ENCODE measurements around the gene BTBD2. TPM values are rescaled to one million over a fixed set of nuclear protein-coding genes. Genes with fewer than 3 reads are reported as not detected.

BTBD2 gene
- total and polyA plus RNA-seq, 10 of the 15 experiments (the other 5 are each of a cell fraction or from before 2014, with no cell fraction given): 0.13 to 66.2 (median 10.4) TPM

- TF ChIP-seq, protein P1, sequence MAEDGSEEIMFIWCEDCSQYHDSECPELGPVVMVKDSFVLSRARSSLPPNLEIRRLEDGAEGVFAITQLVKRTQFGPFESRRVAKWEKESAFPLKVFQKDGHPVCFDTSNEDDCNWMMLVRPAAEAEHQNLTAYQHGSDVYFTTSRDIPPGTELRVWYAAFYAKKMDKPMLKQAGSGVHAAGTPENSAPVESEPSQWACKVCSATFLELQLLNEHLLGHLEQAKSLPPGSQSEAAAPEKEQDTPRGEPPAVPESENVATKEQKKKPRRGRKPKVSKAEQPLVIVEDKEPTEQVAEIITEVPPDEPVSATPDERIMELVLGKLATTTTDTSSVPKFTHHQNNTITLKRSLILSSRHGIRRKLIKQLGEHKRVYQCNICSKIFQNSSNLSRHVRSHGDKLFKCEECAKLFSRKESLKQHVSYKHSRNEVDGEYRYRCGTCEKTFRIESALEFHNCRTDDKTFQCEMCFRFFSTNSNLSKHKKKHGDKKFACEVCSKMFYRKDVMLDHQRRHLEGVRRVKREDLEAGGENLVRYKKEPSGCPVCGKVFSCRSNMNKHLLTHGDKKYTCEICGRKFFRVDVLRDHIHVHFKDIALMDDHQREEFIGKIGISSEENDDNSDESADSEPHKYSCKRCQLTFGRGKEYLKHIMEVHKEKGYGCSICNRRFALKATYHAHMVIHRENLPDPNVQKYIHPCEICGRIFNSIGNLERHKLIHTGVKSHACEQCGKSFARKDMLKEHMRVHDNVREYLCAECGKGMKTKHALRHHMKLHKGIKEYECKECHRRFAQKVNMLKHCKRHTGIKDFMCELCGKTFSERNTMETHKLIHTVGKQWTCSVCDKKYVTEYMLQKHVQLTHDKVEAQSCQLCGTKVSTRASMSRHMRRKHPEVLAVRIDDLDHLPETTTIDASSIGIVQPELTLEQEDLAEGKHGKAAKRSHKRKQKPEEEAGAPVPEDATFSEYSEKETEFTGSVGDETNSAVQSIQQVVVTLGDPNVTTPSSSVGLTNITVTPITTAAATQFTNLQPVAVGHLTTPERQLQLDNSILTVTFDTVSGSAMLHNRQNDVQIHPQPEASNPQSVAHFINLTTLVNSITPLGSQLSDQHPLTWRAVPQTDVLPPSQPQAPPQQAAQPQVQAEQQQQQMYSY (CRISPR knock-in tag; IDR thresholded peaks at IDR 0.05): no peak
- no peak for TF ChIP-seq KAT2A (conservative IDR thresholded peaks at IDR 0.05; ENCODE audit: control insufficient read depth, low read depth, low read length)
- TF ChIP-seq SMAD1 (IDR thresholded peaks at IDR 0.05; ENCODE audit: low read depth, partially characterized antibody): no peak
Measured at GRCh38 chr19:1941146-1942077, 74.1 kb downstream of the BTBD2 start, which contains the start of gene CSNK1G2 (continued).

DNA sequence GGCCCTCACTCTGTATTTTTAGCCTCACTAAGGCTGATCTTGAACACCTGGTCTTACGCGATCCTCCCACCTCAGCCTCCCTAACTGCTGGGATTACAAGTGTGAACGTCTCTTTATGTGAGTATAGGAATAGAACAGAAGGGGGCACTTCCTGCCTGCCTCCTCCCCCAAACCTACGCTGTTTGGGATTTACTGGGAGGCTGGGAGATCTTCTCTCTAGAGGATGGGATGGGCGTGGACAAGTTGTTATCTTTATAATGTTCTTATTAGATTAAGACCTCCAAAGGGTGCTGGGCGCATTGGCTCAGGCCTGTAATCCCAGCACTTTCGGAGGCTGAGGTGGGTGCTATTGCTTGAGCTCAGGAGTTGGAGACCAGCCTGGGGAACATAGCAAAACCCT is 77.4 kb downstream of the BTBD2 start:
- Histone ChIP-seq H2AFZ (ENCODE audit: control insufficient read depth, low read depth, low read length) (no peak overlapping the region), H3K9ac (ENCODE audit: control insufficient read depth, insufficient read depth, low read length) (no peak overlapping the region), H3K36me3 (ENCODE audit: control insufficient read depth in 2 of 2, insufficient read depth in 2 of 2, low read length in 1 of 2) (no peaks in the 10 kb centered on the region), H3K27ac (ENCODE audit: control insufficient read depth, insufficient read depth) (no peak overlapping the region), H4K20me1 (ENCODE audit: control insufficient read depth, insufficient read depth) (peaks cover 3% of the 10 kb centered on the region; the same call in 1 of the 2 replicates), H3K9me3 (replicated peaks; ENCODE audit: control insufficient read depth, insufficient read depth, low read length) (no peaks in the 10 kb centered on the region; the same call in 2 of the 3 replicates), H3K4me1 (ENCODE audit: control insufficient read depth, insufficient read depth, low read length) (peaks cover 11% of the 10 kb centered on the region), H3K27me3 (replicated peaks in 1 of 2; ENCODE audit: control insufficient read depth in 2 of 2, insufficient read depth in 2 of 2, low read length in 1 of 2) (no peaks in the 10 kb centered on the region), H3K4me3 (no peak overlapping the region), H3K79me2 (ENCODE audit: control insufficient read depth, insufficient read depth, low read length) (peaks cover 24% of the 10 kb centered on the region), H3K4me2 (ENCODE audit: control insufficient read depth, insufficient read depth) (no peak overlapping the region)
- BruUV-seq (replicated peaks): no TSS peak
- FAIRE-seq: no peak
- no peak for DNase-seq (ENCODE audit: low read depth, low spot score)
- RAD21 ChIA-PET (ENCODE audit: unreplicated experiment): no interaction called here
- POLR2A ChIA-PET: no interaction called here
- SMC1A ChIA-PET (ENCODE audit: uncharacterized antibody, unreplicated experiment): no interaction called here
- in situ Hi-C loops (cut with MboI): no loop called here
- 58% methylated on average over 7 of the region's 7 CpGs for WGBS (ENCODE audit: insufficient coverage, insufficient replicate concordance, low lambda C conversion rate, missing lambda C conversion rate)
- no peak for ATAC-seq
- CTCF ChIA-PET: no interaction called here
- intact Hi-C loops (cut with micrococcal nuclease; ENCODE audit: unreplicated experiment): no loop called here
- TF ChIP-seq IKZF2 (IDR thresholded peaks at IDR 0.05): no peak
- no peak for TF ChIP-seq MXI1 (IDR thresholded peaks at IDR 0.05; ENCODE audit: low read depth, low read length)
- TF ChIP-seq, protein P1 (CRISPR knock-in tag; IDR thresholded peaks at IDR 0.05): no peak
- TF ChIP-seq SP1 (IDR thresholded peaks at IDR 0.05; ENCODE audit: low read depth, low read length): no peak
- TF ChIP-seq ESRRA (IDR thresholded peaks at IDR 0.05; ENCODE audit: low read length): no peak
- TF ChIP-seq YBX1 (IDR thresholded peaks at IDR 0.05): no peak
- no peak for TF ChIP-seq POLR2A (IDR thresholded peaks at IDR 0.05; ENCODE audit: low read depth, low read length)
- TF ChIP-seq, protein P2, sequence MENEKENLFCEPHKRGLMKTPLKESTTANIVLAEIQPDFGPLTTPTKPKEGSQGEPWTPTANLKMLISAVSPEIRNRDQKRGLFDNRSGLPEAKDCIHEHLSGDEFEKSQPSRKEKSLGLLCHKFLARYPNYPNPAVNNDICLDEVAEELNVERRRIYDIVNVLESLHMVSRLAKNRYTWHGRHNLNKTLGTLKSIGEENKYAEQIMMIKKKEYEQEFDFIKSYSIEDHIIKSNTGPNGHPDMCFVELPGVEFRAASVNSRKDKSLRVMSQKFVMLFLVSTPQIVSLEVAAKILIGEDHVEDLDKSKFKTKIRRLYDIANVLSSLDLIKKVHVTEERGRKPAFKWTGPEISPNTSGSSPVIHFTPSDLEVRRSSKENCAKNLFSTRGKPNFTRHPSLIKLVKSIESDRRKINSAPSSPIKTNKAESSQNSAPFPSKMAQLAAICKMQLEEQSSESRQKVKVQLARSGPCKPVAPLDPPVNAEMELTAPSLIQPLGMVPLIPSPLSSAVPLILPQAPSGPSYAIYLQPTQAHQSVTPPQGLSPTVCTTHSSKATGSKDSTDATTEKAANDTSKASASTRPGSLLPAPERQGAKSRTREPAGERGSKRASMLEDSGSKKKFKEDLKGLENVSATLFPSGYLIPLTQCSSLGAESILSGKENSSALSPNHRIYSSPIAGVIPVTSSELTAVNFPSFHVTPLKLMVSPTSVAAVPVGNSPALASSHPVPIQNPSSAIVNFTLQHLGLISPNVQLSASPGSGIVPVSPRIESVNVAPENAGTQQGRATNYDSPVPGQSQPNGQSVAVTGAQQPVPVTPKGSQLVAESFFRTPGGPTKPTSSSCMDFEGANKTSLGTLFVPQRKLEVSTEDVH (IDR thresholded peaks at IDR 0.05; ENCODE audit: low read depth, partially characterized antibody): no peak
- no peak for TF ChIP-seq ZBED1 (IDR thresholded peaks at IDR 0.05; ENCODE audit: borderline replicate concordance)
- TF ChIP-seq MTA2 (IDR thresholded peaks at IDR 0.05; ENCODE audit: low read depth): no peak
